NB4 (cell line): ENCODE results near the gene BMPR1B.

Experiments used
- DNase-seq: peaks from one replicate; pipeline ENCODE4 v3.0.0; 2010; ENCODE audit warnings: low read depth
- H3K4me3 ChIP-seq: one replicate; pipeline ENCODE4 v1.5.1; 2011; ENCODE audit warnings: mild to moderate bottlenecking, low read depth, low read length, moderate library complexity
- MAX ChIP-seq: IDR thresholded peaks from 2 replicates; pipeline ENCODE4 v1.6.1; 2011; ENCODE audit warnings: low read depth, low read length
- MYC ChIP-seq: IDR thresholded peaks from 2 replicates; pipeline ENCODE4 v1.6.1; 2011; ENCODE audit warnings: low read depth, low read length
- POLR2A ChIP-seq: IDR thresholded peaks from 2 replicates; pipeline ENCODE4 v1.6.1; 2011; ENCODE audit warnings: mild to moderate bottlenecking; ENCODE audit not compliant: insufficient read length; ENCODE audit errors: extremely low read depth
- TF ChIP-seq, protein P1 (sequence below): IDR thresholded peaks from one replicate; pipeline ENCODE4 v1.5.1; 2012; ENCODE audit warnings: low read depth, low read length

Gene BMPR1B

GRCh38 chr4:94763500-94763899 lies 5.7 kb downstream of the BMPR1B start:
- H3K4me3 ChIP-seq, result no peak overlapping the region
- TF ChIP-seq, protein P1, sequence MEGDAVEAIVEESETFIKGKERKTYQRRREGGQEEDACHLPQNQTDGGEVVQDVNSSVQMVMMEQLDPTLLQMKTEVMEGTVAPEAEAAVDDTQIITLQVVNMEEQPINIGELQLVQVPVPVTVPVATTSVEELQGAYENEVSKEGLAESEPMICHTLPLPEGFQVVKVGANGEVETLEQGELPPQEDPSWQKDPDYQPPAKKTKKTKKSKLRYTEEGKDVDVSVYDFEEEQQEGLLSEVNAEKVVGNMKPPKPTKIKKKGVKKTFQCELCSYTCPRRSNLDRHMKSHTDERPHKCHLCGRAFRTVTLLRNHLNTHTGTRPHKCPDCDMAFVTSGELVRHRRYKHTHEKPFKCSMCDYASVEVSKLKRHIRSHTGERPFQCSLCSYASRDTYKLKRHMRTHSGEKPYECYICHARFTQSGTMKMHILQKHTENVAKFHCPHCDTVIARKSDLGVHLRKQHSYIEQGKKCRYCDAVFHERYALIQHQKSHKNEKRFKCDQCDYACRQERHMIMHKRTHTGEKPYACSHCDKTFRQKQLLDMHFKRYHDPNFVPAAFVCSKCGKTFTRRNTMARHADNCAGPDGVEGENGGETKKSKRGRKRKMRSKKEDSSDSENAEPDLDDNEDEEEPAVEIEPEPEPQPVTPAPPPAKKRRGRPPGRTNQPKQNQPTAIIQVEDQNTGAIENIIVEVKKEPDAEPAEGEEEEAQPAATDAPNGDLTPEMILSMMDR, result no peak
- no peak for TF ChIP-seq MYC
- TF ChIP-seq POLR2A, result no peak
- no peak for TF ChIP-seq MAX
- no peak for DNase-seq

DNA sequence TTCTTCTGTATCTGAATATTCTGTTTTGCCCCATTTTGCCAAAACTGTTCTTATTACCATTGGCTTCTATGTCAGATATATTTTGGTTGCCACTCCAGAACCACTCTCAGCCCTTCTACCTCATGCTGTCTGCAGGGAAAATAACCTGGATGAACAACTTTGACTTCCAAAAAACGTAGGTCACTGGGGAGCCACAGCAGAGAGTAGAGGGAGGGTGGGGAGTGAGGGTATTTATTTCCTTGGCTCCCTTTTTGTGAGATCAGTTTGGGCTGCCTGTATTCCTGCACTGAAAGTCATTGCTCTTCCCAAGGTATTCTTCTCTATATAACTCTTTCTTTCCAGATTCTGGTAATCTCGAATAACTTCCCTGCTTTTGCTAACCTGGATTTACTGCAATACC lies 6.3 kb downstream of the BMPR1B start:
- TF ChIP-seq POLR2A (no peak), MAX (no peak)
- no peak overlapping the region for H3K4me3 ChIP-seq
- DNase-seq, result no peak

DNA sequence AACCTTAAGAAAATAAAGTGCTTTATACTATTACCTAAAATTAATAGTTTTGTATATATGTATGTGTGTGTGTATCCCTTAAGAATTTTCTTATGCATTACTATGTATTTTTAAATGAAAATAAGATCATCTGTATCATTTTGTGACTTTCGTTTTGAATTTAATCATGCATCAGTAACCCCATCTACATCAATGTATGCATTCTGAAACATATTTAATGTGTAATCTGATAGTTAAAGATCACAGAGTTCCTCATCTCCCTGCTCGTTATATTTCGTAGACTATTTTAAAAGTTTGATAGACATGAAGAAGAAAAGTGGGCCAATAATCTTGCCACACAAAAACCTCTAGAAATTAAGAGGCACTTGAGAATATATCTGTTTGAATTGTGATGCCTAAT lies 7.4 kb downstream of the BMPR1B start:
- TF ChIP-seq, protein P1, result no peak
- no peak for TF ChIP-seq POLR2A
- TF ChIP-seq MAX, result no peak
- TF ChIP-seq MYC, result no peak
- DNase-seq, result no peak
- no peak overlapping the region for H3K4me3 ChIP-seq

DNA sequence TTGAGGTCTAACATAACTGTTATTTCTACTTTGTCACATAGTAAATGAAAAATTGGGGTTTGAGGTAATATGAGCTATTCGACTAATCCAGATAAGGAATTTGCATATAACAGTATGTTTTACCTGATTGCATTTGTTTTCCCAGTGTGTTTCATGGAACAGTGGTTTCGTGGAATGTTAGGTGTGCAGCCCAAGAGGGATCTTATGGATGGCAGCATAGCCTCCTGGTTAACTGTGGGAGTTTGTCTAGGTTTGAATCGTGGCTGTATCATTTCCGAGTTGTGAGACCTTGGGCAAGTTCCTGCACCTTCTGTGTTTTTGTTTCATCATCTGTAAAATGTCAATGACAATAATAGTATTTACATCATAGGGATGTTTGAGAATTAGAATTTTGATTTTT lies 7.9 kb downstream of the BMPR1B start:
- TF ChIP-seq MYC, result no peak
- TF ChIP-seq, protein P1, result no peak
- TF ChIP-seq MAX, result no peak
- no peak for TF ChIP-seq POLR2A
- no peak for DNase-seq

GRCh38 chr4:94766856-94767255 lies 9.1 kb downstream of the BMPR1B start:
- TF ChIP-seq MYC, result no peak
- TF ChIP-seq, protein P1, result no peak
- DNase-seq, result no peak
- H3K4me3 ChIP-seq, result no peak overlapping the region

More for the DNA sequence above, 7.9 kb downstream of the BMPR1B start:
- H3K4me3 ChIP-seq, result no peak overlapping the region

DNA sequence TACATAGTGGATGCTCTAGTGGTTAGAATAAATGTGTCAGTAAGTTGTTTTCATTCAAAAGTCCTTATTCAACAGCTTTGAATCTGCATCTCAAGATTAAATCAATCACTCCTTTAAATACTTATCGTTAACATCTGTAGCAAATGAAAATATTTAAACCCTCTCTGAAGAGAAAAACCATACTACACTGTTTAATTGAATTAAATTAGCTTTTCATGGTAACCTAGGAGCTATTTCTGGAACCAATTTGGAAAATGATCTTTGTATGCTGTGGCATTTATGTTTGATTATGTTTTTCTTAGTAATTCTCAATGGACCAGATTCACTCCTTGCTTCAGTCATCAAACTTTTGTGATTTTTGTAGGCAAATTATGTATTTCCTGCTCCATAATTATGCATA lies 9.7 kb downstream of the BMPR1B start:
- no peak for TF ChIP-seq MAX
- TF ChIP-seq POLR2A, result no peak
- no peak for TF ChIP-seq MYC
- TF ChIP-seq, protein P1, result no peak
- no peak for DNase-seq
- no peak overlapping the region for H3K4me3 ChIP-seq
